ENCODE measurements around the gene ADRA2C. TPM values are rescaled to one million over a fixed set of nuclear protein-coding genes. Genes with fewer than 3 reads are reported as not detected.

ADRA2C gene
- total and polyA plus RNA-seq, 11 donors = 3.4 to 7.7 (median 5.0) TPM

GRCh38 chr4:3742610-3743009, 23.6 kb upstream of the ADRA2C start:
- ATAC-seq = no peak
- H3K27me3 ChIP-seq = peaks cover 14 to 77% (median 43%) of the 10 kb centered on the region in 9 donors
- TF ChIP-seq POLR2A (IDR thresholded peaks at IDR 0.05) (no peak), CTCF (IDR thresholded peaks at IDR 0.05) (no peak)

GRCh38 chr4:3744232-3744631, 22.0 kb upstream of the ADRA2C start:
- H3K9me3 ChIP-seq = peaks cover 0 to 11% (median 0%) of the 10 kb centered on the region in 12 donors
- H3K27ac ChIP-seq = no peak overlapping the region
- peaks cover 14 to 69% (median 43%) of the 10 kb centered on the region in 9 donors for H3K27me3 ChIP-seq
- H3K36me3 ChIP-seq = no peaks in the 10 kb centered on the region
- DNase-seq = no peak
- 57 to 73% (median 70%) methylated on average over 14 to 22 of the region's 22 CpGs for WGBS, 4 donors
- H3K4me3 ChIP-seq = no peak overlapping the region
- TF ChIP-seq POLR2A (IDR thresholded peaks at IDR 0.05) = no peak
- no peak for TF ChIP-seq CTCF (IDR thresholded peaks at IDR 0.05)
- H3K4me1 ChIP-seq = peaks cover 0 to 4% (median 0%) of the 10 kb centered on the region in 12 donors
- intact Hi-C loops (cut with DNase I) = loop anchor here in 1 of 10 donors (10.0 kb wide), 1 partner anchor 131 kb away; no protein-coding TSS in a partner anchor
- no peak for ATAC-seq

More at GRCh38 chr4:3742610-3743009, 23.6 kb upstream of the ADRA2C start:
- Histone ChIP-seq H3K4me1 (peaks cover 0 to 4% (median 0%) of the 10 kb centered on the region in 12 donors), H3K9me3 (peaks cover 0 to 11% (median 0%) of the 10 kb centered on the region in 12 donors), H3K36me3 (no peaks in the 10 kb centered on the region), H3K27ac (no peak overlapping the region), H3K4me3 (no peak overlapping the region)
- DNase-seq = no peak
- intact Hi-C loops (cut with DNase I) = loop anchor here in 1 of 10 donors (10.0 kb wide), 1 partner anchor 132 kb away; no protein-coding TSS in a partner anchor
- 76 to 96% (median 95%) methylated on average over 3 of the region's 3 CpGs for WGBS, 4 donors

GRCh38 chr4:3744901-3745300, 21.3 kb upstream of the ADRA2C start:
- intact Hi-C loops (cut with DNase I) = loop anchor here in 3 of 10 donors (5.0 to 10.0 kb wide), 3 partner anchors 130 to 137 kb away; no protein-coding TSS in a partner anchor
- H3K4me3 ChIP-seq = no peak overlapping the region
- peaks cover 0 to 11% (median 0%) of the 10 kb centered on the region in 12 donors for H3K9me3 ChIP-seq
- WGBS, 4 donors = 15 to 27% (median 18%) methylated on average over 14 of the region's 14 CpGs
- H3K36me3 ChIP-seq = no peaks in the 10 kb centered on the region
- peaks cover 14 to 65% (median 43%) of the 10 kb centered on the region in 9 donors for H3K27me3 ChIP-seq
- ATAC-seq = no peak
- TF ChIP-seq POLR2A (IDR thresholded peaks at IDR 0.05) (no peak), CTCF (IDR thresholded peaks at IDR 0.05) (no peak)
- H3K4me1 ChIP-seq = peaks cover 0 to 4% (median 0%) of the 10 kb centered on the region in 12 donors
- no peak overlapping the region for H3K27ac ChIP-seq
- DNase-seq = no peak

- intact Hi-C loops (cut with DNase I) = loop anchor here in 3 of 10 donors (5.0 to 10.0 kb wide), 3 partner anchors 129 to 136 kb away; no protein-coding TSS in a partner anchor
- H3K27me3 ChIP-seq = peaks cover 12 to 60% (median 39%) of the 10 kb centered on the region in 9 donors
- H3K4me3 ChIP-seq = no peak overlapping the region
- no peaks in the 10 kb centered on the region for H3K36me3 ChIP-seq
- H3K4me1 ChIP-seq = peaks cover 0 to 4% (median 0%) of the 10 kb centered on the region in 12 donors
- peaks cover 0 to 11% (median 0%) of the 10 kb centered on the region in 12 donors for H3K9me3 ChIP-seq
- 64 to 68% (median 66%) methylated on average over 29 to 32 of the region's 32 CpGs for whole genome bisulfite sequencing, 4 donors
- DNase-seq (no peak), ATAC-seq (no peak)
- H3K27ac ChIP-seq = no peak overlapping the region
- no peak for TF ChIP-seq POLR2A (IDR thresholded peaks at IDR 0.05)
- TF ChIP-seq CTCF (IDR thresholded peaks at IDR 0.05) = no peak
These were observed 20.1 kb upstream of the ADRA2C start for GRCh38 chr4:3745886-3746656.
